ENCODE data around the gene DIPK1B.

The DIPK1B gene

DNA sequence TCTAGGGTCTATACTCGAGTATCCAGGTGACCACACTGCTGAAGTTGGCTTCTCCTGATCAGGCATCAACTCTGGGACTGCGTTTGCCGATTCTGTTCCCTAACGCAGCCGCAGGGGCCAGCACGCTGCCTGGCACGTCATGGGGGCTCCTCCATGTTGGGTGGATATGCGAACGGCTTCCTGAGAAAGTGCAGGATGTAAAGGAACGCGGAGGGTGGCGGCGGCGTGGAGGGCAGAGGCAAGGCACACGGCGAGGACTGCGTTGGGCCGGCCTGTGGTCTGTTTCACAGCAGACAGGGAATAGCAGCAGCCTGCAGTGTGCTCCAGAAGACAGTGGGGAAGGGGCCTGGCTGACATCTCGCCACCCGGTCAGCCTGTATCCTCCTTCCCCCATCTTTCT is 26.6 kb downstream of the DIPK1B start:
- no peak for DNase-seq (ENCODE audit: low read depth in 2 of 2)

DNA sequence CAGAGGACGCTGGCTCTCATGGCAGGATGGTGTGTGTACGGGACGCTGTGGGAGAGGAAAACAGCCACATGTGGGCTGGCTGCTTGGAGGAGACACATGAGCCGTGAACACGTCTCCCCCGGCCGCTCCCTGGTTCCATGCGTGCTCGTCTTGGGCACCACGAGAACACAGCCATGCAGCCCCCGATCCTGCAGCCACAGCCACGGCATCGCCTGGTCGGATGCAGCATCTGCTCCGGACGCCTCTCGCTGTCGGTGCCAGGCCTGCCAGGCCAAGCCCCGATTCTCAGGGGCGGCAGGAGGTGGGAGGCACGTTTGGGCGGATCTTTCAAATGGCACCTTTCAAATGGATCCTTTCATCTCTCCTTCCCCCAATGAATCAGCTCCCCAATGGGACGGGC is 27.1 kb downstream of the DIPK1B start:
- DNase-seq (ENCODE audit: low read depth in 2 of 2): no peak

DNA sequence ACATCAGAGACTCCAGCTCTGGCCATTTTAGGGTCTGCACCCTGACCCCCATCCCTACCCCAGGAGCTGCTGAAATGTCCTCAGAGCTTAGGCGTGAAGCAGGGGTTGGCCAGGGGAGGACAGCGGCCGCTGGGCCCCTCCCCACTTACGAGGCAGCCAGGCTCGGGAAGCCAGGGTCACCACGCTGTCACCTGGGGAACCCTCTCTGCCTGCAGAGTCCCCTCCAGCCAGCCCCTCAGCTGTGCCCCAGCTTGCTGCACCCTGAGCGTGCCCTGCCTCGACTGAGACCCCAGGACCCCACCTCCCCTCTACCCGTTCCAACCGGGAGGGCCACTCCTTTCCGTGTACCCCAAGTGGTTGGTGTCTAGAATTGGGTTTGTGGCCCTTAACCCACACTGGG is 27.7 kb downstream of the DIPK1B start:
- no peak for DNase-seq (ENCODE audit: low read depth in 2 of 2)

DNA sequence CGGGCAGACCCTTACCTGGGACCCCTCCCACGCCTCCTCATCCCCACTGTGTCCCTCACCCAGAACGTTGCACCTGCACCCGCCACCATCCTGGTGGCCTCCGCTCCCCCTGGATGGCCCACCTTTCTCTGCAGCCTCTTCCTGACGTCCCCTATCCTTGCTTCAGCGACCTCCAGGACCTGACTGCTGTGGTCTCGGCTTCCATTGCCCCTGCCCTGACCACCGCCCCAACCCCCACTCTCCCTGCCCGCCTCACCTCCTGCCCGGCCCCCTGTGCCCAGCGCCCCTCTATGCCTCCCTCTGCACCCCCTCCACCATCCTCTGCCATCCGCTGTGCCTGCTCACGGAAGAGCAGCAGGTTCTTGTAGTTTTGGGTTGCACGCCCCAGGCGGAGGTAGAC is 28.1 kb downstream of the DIPK1B start:
- no peak for DNase-seq (ENCODE audit: low read depth in 2 of 2)

DNA sequence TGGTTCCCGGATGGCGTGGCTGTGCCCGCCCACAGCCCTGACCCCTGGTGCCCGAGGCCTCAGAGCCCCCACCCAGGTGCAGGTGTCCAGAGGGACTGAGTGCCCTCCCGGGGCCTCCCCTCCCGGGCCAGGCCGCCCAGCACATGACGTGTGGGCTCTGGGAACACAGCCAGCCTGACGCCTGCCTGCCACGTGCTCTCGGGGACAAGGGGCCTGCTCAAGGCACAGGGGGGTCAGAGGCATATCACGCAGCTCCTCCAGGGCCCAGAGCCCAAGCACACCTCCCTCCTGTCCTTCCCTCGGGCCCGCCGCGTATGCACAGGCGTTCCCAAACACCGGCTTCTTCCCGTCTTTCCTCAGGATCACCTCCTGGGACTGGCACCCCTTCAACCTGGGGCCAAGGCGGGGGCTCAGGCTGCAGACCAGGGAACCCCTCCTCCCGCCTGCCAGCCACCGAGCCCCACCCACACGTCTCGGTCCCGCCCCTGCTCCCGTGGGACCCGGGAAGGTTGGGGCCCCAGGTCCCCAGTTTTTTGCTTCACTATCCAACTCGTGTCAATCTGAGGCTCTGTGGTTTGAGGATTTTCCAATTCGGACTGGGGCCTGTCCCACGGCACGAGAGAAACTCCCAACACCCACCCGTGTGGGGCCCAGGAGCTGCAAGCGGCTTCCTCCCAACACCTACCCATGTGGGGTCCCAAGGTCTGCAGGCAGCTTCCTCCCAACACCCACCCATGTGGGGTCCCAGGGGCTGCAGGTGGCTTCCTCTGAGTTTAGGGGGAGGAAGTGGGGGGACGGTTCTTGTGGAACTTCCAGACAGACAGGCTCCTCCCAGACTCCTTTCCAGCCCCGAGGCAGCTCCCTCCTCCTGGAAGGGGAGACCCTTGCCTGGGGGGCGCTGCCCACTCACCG is 28.9 kb downstream of the DIPK1B start:
- no peak for DNase-seq (ENCODE audit: low read depth in 2 of 2)

DNA sequence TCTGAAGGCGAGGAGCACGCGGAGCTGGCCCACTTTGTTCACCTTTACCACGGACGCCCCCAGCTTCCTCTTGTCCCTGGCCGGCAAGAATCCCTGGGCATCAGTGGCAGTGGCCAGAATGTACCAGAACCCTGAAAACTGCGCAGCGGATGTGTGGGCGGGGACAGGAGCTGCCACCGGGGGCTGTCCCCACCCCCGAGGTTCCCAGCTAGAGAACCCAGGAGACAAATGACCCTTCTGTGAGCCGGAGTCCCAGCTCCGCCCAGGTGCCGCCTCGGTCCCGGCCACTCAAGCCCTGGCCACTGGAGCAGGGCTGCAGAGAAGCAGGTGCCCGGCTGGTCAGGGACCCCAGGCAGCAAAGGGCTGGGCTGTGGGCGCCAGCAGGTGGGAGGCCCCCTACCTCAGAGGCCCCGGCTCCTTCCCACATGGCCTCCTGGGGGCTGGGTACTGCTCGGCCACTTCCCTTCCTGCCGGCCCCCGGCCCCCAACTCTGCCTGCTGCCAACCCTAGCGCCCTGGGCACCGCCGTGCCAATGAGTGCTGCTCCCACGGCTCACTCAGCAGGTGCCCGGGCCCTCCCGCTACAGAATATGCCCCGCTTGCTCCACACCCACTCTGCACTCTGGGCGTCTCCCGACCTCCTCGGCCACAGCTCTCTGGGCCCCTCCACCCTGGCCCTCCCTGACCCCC is 29.7 kb downstream of the DIPK1B start:
- peak in 1 of 2 donors; percentile 40 for DNase-seq (ENCODE audit: low read depth in 2 of 2)

DNA sequence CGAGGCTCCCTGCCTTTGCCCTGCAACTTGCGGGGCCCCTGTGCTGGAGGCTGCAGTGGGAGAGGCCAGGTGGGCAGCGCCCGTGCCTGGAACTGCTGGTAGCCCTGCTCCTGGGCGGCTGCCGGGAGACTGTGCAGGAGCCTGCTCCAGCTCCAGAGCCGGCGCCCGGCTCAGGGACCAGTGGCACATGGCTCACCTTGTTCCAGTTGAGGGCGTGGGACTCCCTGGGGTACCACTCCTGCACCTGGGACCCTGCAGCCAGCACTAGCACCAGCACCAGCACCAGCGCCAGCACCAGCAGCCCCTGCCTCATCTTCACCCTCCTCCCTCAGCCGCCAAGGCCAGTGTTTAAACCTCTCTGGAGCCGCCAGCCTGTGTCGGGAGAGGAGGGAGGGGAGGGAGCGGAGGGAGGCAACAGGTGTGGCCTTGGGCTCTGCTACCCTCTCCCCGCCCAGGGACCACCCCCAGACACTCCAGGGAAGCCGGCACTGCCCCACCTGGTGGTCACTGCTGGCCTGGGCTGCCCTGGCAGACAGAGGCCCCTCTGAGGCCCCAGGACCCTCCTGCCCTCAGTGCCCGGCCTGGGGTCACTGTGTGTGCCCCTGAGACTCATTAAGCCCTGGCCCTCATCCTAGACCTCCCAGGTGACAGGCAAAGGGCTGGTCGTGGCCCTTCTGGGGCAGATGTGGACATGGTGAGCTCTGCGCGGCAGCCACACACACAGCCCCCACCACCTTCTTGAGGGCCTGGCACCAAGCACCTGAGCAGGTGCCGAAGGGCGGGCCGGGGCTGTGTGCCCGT is 30.4 kb downstream of the DIPK1B start, which contains the start of gene LCN10:
Gene LCN10, minus strand, starts transcription at position 350 of the 801 bp plus-strand sequence. Its CDS starts 37 bp downstream, at position 313.
- DNase-seq (ENCODE audit: low read depth in 2 of 2): no peak

DNA sequence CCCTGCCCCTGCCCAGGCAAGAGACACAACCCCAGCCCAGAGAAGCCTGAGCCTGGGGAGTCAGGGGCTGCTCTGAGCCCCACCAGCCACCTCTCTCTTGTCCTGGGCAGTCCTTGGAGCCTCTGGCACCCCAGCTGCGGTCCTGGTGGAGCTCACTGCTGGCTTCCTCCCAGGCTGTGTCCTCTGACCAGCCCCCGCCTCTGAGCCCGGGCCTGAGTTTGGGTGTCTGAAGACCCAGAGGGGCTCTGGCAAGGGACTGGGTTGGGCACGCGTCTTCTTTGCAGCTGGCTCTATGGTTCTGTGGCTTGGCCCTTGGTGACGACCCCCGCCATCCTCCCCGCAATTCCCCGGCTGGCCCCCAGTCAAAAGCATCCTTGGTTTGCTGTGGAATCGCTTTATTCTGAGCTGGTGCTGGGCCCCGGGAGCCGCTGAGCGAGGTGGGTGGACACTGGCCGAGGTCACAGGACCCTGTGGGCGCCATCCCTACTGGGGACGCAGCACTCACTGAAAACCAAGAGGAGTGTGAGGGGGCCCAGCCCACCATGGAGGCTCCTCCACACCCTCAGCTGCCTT is 31.4 kb downstream of the DIPK1B start:
- DNase-seq (ENCODE audit: low read depth in 2 of 2): no peak

DNA sequence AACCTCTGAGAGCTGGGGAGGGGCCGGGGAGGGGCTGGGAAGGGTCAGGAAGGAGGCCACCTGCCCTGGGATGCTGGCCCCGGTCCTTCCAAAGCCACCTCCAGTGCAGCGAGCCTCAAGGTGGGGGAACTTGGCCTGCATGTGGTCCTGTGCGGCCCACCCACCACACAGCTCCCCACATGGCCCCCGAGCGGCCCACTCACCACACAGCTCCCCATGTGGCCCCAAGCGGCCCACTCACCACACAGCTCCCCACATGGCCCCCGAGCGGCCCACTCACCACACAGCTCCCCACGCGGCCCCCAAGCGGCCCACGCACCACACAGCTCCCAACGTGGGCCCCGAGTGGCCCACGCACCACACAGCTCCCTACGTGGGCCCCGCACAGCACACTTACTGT is 32.4 kb downstream of the DIPK1B start:
- no peak for DNase-seq (ENCODE audit: low read depth in 2 of 2)

DNA sequence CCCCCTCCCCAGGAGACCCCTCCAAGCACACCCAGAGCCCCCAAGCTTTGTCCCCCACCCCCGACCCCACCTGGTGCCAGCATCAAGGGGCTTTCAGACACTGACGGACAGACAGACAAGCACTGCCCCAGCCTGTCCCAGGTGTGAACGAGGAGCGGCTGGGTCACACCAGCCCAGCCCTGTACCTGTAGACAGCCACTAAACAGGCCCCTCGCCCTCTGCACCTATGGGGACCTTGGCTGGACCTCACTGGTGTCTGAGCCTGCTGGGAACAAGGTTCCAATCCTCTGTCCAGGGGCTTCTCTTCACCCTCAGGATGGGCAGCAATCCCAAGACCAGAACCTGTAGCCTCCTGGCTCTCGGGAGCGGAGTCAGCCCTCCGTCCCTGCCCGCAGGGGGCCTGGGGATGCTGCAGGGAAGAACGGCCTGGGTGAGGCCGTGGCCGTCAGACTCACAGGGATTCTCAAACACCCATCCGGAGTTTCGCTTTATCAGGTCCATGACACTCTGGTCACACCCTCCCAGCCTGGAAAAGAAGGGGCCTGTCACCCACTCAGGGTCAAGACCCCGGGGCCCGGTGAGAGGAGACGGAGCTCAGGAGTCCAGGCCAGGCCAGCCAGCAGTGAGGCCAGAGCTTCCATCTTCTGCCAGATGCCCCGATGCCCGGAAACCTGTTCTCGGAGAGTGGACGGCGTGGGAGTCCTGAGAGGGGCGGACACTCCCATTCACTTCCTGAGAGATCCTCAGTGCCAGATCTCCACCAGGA is 33.2 kb downstream of the DIPK1B start:
- DNase-seq (ENCODE audit: low read depth in 2 of 2): no peak

DNA sequence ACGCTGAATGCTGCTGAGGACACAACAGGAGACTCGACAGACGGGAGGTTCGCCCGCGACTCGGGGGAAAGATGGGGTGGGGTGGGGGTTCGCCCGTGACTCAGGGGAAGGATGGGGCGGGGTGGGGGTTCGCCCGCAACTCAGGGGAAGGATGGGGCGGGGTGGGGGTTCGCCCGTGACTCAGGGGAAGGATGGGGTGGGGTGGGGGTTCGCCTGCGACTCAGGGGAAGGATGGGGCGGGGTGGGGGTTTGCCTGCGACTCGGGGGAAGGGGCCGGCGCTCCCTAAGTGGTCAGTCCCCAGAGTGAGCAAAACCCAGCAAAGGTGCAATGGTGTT is 33.8 kb downstream of the DIPK1B start:
- no peak for DNase-seq (ENCODE audit: low read depth in 2 of 2)

DNA sequence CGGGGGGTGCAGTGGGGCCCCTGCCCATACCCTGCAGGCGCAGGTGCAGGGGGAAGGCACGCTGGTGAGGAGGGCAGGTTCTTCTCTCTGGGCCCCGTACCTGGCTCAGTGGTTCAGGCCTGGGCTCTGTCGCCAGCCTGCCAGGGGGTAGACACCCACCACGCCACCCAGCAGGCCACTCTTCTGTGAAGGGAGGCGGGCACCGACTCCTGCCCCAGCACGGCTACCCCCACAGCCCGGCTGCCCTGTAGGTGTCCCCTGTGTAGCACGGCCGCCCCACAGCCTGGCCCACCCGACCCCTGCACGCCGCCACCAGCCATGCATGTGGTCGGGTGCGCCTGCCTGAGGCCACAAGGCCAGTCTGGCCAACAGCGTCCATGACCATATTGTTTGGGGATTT is 34.2 kb downstream of the DIPK1B start:
- DNase-seq (ENCODE audit: low read depth in 2 of 2): no peak

DNA sequence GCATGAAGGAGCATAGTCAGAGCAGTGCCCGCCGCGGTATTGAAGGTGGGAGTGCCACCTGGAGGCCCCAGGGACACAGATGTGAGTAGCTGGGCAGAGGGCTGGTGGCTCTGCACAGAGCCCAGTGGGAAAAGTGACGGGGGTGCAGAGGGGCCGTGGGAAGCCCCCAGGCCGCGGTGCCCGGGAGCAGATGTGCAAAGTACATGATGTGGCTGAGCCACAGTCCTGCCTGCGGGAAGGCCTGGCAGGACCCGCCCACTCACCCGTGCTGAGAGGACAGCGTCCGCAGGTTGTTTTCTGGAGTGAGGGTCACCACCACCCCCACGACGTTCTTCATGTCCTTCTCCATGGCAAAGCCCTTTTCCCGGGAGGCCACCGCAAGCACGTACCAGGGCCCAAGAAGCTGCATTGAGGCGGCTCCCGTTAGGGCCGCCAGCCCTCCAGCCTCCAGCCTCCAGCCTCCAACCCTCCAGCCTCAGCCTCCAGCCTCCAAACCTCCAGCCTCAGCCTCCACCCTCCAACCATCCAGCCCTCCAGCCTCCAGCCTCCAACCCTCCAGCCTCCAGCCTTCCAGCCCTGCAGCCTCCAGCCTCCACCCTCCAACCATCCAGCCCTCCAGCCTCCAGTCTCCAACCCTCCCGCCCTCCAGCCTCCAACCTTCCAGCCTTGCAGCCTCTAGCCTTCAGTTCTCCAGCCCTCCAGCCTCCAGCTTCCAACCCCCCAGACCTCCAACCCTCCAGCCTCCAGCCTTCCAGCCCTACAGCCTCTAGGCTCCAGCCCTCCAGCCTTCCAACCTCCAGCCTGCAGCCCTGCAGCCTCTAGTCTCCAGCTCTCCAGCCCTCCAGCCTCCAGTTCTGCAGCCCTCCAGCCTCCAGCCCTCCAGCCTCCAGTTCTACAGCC is 35.0 kb downstream of the DIPK1B start:
- no peak for DNase-seq (ENCODE audit: low read depth in 2 of 2)

DNA sequence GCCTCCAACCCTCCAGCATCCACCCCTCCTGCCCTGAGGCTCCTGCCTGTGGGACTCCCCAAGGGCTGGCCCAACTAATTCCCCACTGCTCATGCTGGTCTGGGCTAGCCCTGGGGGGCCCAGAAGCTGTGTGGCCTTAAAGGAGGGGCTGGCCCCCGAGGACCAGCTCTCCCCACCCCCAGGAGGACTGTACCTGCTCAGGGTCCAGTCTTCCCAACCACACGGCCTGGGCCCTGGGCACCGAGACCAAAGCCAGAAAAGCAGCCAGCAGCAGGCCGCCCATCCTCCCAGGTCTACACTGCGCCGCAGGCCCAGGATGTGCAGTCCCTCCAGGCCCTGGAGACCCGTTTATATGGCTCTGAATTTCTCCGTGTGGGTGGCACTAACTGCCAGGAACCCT is 35.8 kb downstream of the DIPK1B start, which contains the start of gene LCN6:
Gene LCN6, minus strand, starts transcription at position 325 of the 400 bp plus-strand sequence. Its CDS starts 42 bp downstream, at position 283.
- DNase-seq (ENCODE audit: low read depth in 2 of 2): no peak

DNA sequence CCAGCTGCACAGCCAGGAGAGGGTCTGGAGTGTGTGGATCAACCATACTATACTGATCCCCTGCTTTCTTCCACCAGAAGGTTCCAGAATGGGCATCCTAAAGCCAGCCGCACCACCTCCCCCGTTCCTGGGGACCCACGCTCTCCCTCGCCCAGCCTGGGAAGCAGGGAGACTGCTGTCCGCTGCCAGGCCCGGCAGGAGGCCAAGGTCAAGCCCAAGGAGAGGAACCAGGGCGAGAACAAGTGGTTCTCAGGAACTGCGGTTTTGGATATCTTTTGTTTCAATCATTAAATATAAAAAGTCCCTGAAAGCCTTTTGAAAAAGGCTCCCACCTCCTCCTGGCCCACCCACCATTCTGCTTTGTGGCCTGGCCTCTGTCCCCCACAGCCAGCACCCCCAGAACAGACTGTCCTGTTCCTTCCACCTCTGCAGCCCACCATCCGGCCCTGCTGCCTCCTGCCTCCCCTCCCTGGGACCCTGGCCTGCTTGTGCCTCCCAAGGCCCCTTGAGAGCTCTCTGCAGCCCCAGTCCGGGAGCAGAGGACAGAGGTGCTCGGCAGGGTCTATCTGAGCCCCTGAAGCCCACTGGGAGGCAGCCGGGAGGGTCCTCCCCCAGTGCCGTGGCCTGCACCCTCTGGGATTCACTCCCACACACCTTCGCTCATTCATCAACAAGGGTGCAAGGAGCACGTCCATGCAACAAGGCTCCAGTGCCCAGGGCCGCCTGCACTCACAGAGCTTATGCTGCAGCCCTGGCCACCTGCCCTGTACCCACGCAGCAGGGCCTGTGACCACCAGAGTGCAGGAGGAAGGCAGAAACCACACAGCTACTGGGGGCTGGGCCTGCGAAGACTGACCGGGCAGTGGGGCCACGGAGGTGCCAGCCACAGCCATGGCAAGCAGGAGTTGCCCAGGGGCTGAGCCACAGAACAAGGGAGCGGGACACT is 36.6 kb downstream of the DIPK1B start:
- DNase-seq (ENCODE audit: low read depth in 2 of 2): no peak

DNA sequence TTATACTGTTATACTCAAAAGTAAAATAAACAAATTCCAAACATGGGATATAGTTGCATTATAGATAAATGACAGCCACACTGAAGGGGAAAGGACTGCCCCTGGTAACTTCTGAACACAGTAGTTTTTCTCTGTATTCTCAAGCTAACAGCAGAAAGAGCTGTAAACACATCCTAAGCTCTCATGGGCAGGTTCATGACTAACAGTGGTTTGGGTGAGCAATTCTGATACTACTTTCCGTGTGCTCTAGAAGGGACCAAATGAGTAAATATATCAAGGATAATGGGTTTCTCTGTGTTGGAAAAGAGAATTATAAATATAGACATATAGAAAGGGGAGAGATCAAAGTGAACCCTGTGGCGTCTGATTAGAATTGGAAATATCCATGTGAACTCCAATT is 38.2 kb downstream of the DIPK1B start:
- no peak for DNase-seq (ENCODE audit: low read depth in 2 of 2)

DNA sequence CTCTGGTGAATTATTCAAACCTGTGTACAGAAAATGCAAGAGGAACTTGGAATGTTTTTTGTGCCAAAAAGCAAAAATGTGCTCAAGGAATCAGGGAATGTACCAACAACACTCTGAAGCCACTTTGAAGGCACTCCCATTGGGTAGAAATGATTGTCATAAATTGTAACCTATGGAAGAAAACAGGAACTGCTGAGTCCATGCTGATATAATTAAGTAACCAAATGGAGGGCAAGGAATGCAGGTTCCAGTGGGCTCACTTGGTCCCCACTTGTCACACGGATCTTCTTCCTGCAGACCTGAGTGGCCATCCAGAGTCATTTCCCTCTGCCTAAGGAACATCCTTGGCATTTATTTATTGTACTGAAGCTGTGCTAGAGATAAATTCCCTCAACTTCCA is 38.9 kb downstream of the DIPK1B start:
- DNase-seq (ENCODE audit: low read depth in 2 of 2): no peak

DNA sequence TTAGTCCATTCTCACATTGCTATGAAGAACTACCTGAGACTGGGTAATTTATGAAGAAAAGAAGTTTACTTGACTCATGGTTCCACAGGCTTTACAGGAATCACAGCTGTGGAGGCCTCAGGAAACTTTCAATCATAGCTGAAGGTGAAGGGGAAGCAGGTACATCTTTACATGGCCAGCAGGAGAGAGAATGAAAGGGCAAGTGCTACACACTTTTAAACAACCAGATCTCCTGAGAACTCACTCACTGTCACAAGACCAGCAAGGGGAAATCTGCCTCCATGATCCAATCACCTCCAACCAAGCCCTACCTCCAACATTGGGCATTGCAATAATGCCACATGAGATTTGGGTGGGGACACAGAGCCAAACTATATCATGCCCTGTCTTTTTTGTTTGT is 39.4 kb downstream of the DIPK1B start:
- no peak for DNase-seq (ENCODE audit: low read depth in 2 of 2)

Data from stimulated activated CD8-positive, alpha-beta memory T cell treated with anti-CD3 and anti-CD28 coated beads, Interleukin-7, amount 100 ng/mL, for 4 hours (primary cell).